RWPE2 (cell line): Measurements from ENCODE around the gene SERP2.
A peak's percentile ranks its signal among the peaks of the same experiment; 100 is the strongest.
"Not testable (repeated sequence)": the region's sequence is repeated elsewhere in the genome, so short reads cannot be mapped to it uniquely, and the experiment has no call there.

ENCODE experiments used
- ATAC-seq: fragments of 200-7000 bp; cut with Tn5 transposase; 3 replicates; pipeline ENCODE4 v1.9.1; 2021; ENCODE audit warnings: low read depth
- DNase-seq: peaks from one replicate; pipeline ENCODE4 v3.0.0-alpha.2; 2020; ENCODE audit warnings: low spot score
- H3K27ac ChIP-seq: fragments of 450-650 bp; 2 replicates; pipeline ENCODE4 v1.5.1; 2017; ENCODE audit warnings: mild to moderate bottlenecking; ENCODE audit not compliant: poor library complexity, severe bottlenecking
- H3K27me3 ChIP-seq: fragments of 250-450 bp; sonication (Bioruptor Pico); 2 replicates; pipeline ENCODE4 v1.5.1; 2021; ENCODE audit warnings: mild to moderate bottlenecking, moderate library complexity; ENCODE audit not compliant: insufficient read depth, poor library complexity, severe bottlenecking
- H3K36me3 ChIP-seq: fragments of 250-450 bp; sonication (Bioruptor Pico); 2 replicates; pipeline ENCODE4 v1.5.1; 2020; ENCODE audit warnings: low read depth, mild to moderate bottlenecking, moderate library complexity
- H3K4me1 ChIP-seq: fragments of 250-450 bp; sonication (Bioruptor Pico); 2 replicates; pipeline ENCODE4 v1.5.1; 2021; ENCODE audit warnings: mild to moderate bottlenecking, moderate library complexity; ENCODE audit not compliant: insufficient read depth, poor library complexity, severe bottlenecking
- H3K4me3 ChIP-seq: fragments of 250-450 bp; sonication (Bioruptor Pico); 2 replicates; pipeline ENCODE4 v1.5.1; 2021; ENCODE audit warnings: mild to moderate bottlenecking, moderate library complexity; ENCODE audit not compliant: severe bottlenecking
- H3K9me3 ChIP-seq: fragments of 250-450 bp; sonication (Bioruptor Pico); 2 replicates; pipeline ENCODE4 v1.5.1; 2021; ENCODE audit warnings: mild to moderate bottlenecking, moderate library complexity; ENCODE audit not compliant: severe bottlenecking
- TF ChIP-seq, protein P1 (sequence below): fragments of 450-650 bp; IDR thresholded peaks from one replicate; pipeline ENCODE4 v1.5.1; 2017; ENCODE audit warnings: mild to moderate bottlenecking, moderate library complexity; ENCODE audit not compliant: poor library complexity, severe bottlenecking

Gene SERP2

DNA sequence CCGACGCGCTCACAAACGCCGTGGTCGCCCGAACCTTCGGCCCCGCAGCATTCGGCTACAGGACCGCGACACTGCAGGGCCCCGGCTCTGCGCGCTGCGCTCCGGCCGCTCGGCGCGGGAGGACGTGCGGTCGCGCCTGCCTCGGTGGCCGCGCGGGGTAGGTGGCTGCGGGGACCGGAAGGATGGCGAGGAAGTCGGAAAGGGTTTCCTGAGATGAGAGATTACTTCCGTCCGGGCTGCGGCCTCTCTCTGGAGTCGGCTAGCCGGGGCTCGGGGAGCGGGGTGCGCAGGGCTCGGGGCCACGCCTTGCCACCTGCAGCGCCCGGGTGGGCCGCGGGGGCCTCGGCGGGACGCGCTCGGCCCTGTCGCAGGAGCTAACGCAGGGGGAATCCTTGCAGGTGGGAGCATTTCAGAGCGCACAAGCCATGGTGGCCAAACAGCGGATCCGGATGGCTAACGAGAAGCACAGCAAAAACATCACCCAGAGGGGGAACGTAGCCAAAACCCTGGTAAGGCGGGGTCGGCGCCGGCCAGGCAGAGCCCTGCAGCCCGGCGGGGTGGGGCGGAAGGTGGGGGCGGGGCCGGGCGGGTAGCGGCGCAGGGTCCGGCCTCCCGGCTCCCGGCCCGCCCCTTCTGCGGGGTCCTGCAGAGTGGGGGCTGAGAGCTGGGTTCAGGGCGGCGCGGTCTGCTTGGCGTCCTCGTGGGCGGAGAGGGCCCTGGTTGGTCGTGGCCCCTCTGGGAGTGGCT lies at the start of gene SERP2:
Gene SERP2, plus strand, starts transcription at position 224 of the 747 bp plus-strand sequence. Its CDS starts 202 bp downstream, at position 426.
- H3K36me3 ChIP-seq = no peaks in the 10 kb centered on the region
- H3K27ac ChIP-seq = no peak within 1 kb of the TSS
- H3K27me3 ChIP-seq = no peaks in the 10 kb centered on the region
- TF ChIP-seq, protein P1, sequence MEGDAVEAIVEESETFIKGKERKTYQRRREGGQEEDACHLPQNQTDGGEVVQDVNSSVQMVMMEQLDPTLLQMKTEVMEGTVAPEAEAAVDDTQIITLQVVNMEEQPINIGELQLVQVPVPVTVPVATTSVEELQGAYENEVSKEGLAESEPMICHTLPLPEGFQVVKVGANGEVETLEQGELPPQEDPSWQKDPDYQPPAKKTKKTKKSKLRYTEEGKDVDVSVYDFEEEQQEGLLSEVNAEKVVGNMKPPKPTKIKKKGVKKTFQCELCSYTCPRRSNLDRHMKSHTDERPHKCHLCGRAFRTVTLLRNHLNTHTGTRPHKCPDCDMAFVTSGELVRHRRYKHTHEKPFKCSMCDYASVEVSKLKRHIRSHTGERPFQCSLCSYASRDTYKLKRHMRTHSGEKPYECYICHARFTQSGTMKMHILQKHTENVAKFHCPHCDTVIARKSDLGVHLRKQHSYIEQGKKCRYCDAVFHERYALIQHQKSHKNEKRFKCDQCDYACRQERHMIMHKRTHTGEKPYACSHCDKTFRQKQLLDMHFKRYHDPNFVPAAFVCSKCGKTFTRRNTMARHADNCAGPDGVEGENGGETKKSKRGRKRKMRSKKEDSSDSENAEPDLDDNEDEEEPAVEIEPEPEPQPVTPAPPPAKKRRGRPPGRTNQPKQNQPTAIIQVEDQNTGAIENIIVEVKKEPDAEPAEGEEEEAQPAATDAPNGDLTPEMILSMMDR = no peak
- H3K9me3 ChIP-seq = no peaks in the 10 kb centered on the region
- no peaks in the 10 kb centered on the region for H3K4me1 ChIP-seq
- ATAC-seq = no peak
- peak within 1 kb of the TSS; percentile 8 for H3K4me3 ChIP-seq
- no peak for DNase-seq

DNA sequence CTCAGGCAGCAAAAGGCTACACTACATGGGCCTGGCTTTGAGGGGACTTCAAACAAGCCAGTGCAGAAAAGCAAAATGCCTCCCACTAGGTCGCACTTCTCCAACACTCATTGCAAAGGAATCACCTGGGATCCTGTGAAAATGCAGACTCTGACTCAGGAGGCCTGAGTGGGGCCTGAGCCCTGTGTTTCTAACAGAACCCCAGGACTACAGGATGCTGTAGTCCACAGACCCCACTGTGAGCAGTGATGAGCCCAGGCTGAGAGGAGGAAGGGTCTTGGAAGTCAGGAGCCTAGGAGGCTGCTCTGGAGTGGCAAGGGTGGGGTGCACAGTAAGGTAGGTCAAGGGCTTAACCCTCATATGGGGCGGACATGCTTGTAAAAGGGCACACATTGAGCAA lies 46.7 kb upstream of the SERP2 start:
- ATAC-seq = no peak

GRCh38 chr13:44329041-44329440 lies 44.6 kb upstream of the SERP2 start:
- H3K36me3 ChIP-seq, H3K9me3 ChIP-seq, ATAC-seq, DNase-seq, H3K4me3 ChIP-seq, H3K27me3 ChIP-seq, H3K27ac ChIP-seq: not testable (repeated sequence)
- peaks cover 16% of the 10 kb centered on the region for H3K4me1 ChIP-seq

More for the DNA sequence above, 46.7 kb upstream of the SERP2 start:
- H3K36me3 ChIP-seq = no peaks in the 10 kb centered on the region
- peak overlapping the region; percentile 22 for H3K27ac ChIP-seq
- no peak overlapping the region for H3K4me3 ChIP-seq
- H3K4me1 ChIP-seq = peaks cover 28% of the 10 kb centered on the region
- H3K27me3 ChIP-seq = no peaks in the 10 kb centered on the region
- no peaks in the 10 kb centered on the region for H3K9me3 ChIP-seq
- DNase-seq = no peak
- TF ChIP-seq, protein P1 = no peak

- no peak for ATAC-seq
- H3K27ac ChIP-seq = no peak overlapping the region
- TF ChIP-seq, protein P1 = no peak
- H3K27me3 ChIP-seq = no peaks in the 10 kb centered on the region
- H3K4me1 ChIP-seq = peaks cover 16% of the 10 kb centered on the region
- no peaks in the 10 kb centered on the region for H3K9me3 ChIP-seq
- no peak overlapping the region for H3K4me3 ChIP-seq
- H3K36me3 ChIP-seq = no peaks in the 10 kb centered on the region
- no peak for DNase-seq
Measured at GRCh38 chr13:44329909-44330545, 43.6 kb upstream of the SERP2 start.

DNA sequence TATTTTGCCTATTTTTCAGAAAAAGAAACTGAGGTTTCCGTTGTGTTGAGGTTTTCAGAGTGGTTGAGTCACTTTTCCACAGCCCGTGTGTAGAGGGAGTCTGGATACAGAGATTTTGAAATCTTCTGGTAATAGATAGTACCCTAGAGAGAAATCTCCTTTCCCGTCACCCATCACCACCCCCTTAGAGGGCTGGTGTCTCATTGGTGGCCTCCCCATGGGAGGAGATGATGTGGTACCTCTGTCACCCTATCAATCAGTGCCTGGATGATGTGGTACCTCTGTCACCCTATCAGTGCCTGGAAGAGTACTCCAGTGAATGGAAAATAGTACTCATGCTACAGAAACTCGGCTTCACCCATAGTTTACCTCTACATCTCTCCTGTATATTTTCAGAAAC lies 42.2 kb upstream of the SERP2 start:
- H3K27me3 ChIP-seq = no peaks in the 10 kb centered on the region
- DNase-seq (no peak), ATAC-seq (no peak)
- H3K4me3 ChIP-seq = no peak overlapping the region
- no peak overlapping the region for H3K27ac ChIP-seq
- H3K36me3 ChIP-seq = no peaks in the 10 kb centered on the region
- TF ChIP-seq, protein P1 = no peak
- H3K4me1 ChIP-seq = peaks cover 11% of the 10 kb centered on the region
- H3K9me3 ChIP-seq = no peaks in the 10 kb centered on the region
